Measurements from ENCODE around the gene SMAD7.

The SMAD7 gene

GRCh38 chr18:48875314-48875941 is 75.3 kb downstream of the SMAD7 start:
- TF ChIP-seq POU6F1 (CRISPR knock-in tag; IDR thresholded peaks at IDR 0.05; ENCODE audit: borderline replicate concordance, low read depth) (no peak), PATZ1 (CRISPR knock-in tag; IDR thresholded peaks at IDR 0.05; ENCODE audit: borderline replicate concordance) (no peak), CREB5 (CRISPR knock-in tag; IDR thresholded peaks at IDR 0.05; ENCODE audit: low read depth) (no peak), ZNF8 (CRISPR knock-in tag; IDR thresholded peaks at IDR 0.05) (no peak), GLIS3 (CRISPR knock-in tag; IDR thresholded peaks at IDR 0.05) (no peak), ZFP30 (CRISPR knock-in tag; IDR thresholded peaks at IDR 0.05) (no peak), ISL1 (CRISPR knock-in tag; IDR thresholded peaks at IDR 0.05) (no peak), ZFP3 (CRISPR knock-in tag; IDR thresholded peaks at IDR 0.05) (no peak), CSRNP3 (CRISPR knock-in tag; IDR thresholded peaks at IDR 0.05) (no peak), SNAI2 (CRISPR knock-in tag; IDR thresholded peaks at IDR 0.05) (no peak), ESRRG (CRISPR knock-in tag; IDR thresholded peaks at IDR 0.05) (no peak)
- ATAC-seq, result no peak

GRCh38 chr18:48874701-48875162 is 76.0 kb downstream of the SMAD7 start:
- TF ChIP-seq TOX (CRISPR knock-in tag; IDR thresholded peaks at IDR 0.05; ENCODE audit: borderline replicate concordance) (no peak), ZFP30 (CRISPR knock-in tag; IDR thresholded peaks at IDR 0.05) (no peak), ZNF70 (CRISPR knock-in tag; IDR thresholded peaks at IDR 0.05) (no peak), ZNF8 (CRISPR knock-in tag; IDR thresholded peaks at IDR 0.05) (no peak), PATZ1 (CRISPR knock-in tag; IDR thresholded peaks at IDR 0.05; ENCODE audit: borderline replicate concordance) (no peak), RARB (CRISPR knock-in tag; IDR thresholded peaks at IDR 0.05) (no peak), ARNTL (CRISPR knock-in tag; IDR thresholded peaks at IDR 0.05; ENCODE audit: borderline replicate concordance, low read depth) (no peak)
- no peak for ATAC-seq

GRCh38 chr18:48874233-48874632 is 76.5 kb downstream of the SMAD7 start:
- no peak for TF ChIP-seq TCF4 (CRISPR knock-in tag; IDR thresholded peaks at IDR 0.05; ENCODE audit: borderline replicate concordance)
- TF ChIP-seq ISL1 (CRISPR knock-in tag; IDR thresholded peaks at IDR 0.05), result no peak
- TF ChIP-seq ZFP30 (CRISPR knock-in tag; IDR thresholded peaks at IDR 0.05), result no peak
- TF ChIP-seq POU6F1 (CRISPR knock-in tag; IDR thresholded peaks at IDR 0.05; ENCODE audit: borderline replicate concordance, low read depth), result no peak
- no peak for TF ChIP-seq TOX (CRISPR knock-in tag; IDR thresholded peaks at IDR 0.05; ENCODE audit: borderline replicate concordance)
- no peak for TF ChIP-seq PATZ1 (CRISPR knock-in tag; IDR thresholded peaks at IDR 0.05; ENCODE audit: borderline replicate concordance)
- TF ChIP-seq ZNF565 (CRISPR knock-in tag; conservative IDR thresholded peaks at IDR 0.05; ENCODE audit: low read depth), result no peak
- TF ChIP-seq GLIS3 (CRISPR knock-in tag; IDR thresholded peaks at IDR 0.05), result no peak
- TF ChIP-seq BACH2 (CRISPR knock-in tag; IDR thresholded peaks at IDR 0.05; ENCODE audit: borderline replicate concordance), result no peak
- TF ChIP-seq ZC3H10 (CRISPR knock-in tag; IDR thresholded peaks at IDR 0.05), result no peak
- no peak for ATAC-seq
